Heart left ventricle (tissue), 13 donors: ENCODE data around the gene HERPUD1.

ENCODE experiments used
- CTCF ChIP-seq, 12 donors: fragments of 200-600 bp; sonication (generic) in 4 of 12; IDR thresholded peaks; one replicate each; pipeline versions ENCODE4 v1.5.0 to v1.8.0; 2018 to 2022; ENCODE audit warnings: antibody characterized with exemption in 12 of 12, mild to moderate bottlenecking in 5 of 12
- POLR2A ChIP-seq, 2 donors: fragments of 450-650 bp; IDR thresholded peaks; one replicate each; pipeline ENCODE4 v1.6.1; 2017; ENCODE audit warnings: antibody characterized with exemption in 2 of 2, mild to moderate bottlenecking in 2 of 2, moderate library complexity in 2 of 2
- donor health status: ischemic (EF 13 %, LVEDD 7.1; RV severe dilation, severe dysfunction).
- donor health status: DM: no; HTN: yes; CAD: no.
- donor health status: DM: no; HTN: no; CAD: no.
- donor health status: ischemic (EF 25% LVEDD 6.9; RV normal size, moderate dysfunction).
- donor health status: ischemic (EF 25% LVEDD 5.7; RV mildly dilated, moderate dysfunction).
- donor health status: ischemic (EF 35%, LVEDD 5.7; RV mildly dilated, moderate dysfunction).
- donor health status: nonischemic (EF 11% LVEDD 7.7; RV severe dilation, severe dysfunction).
- donor health status: DM: yes; HTN: yes; CAD: no.
- donor health status: PGD.
- donor health status: ischemic (EF 29% LVEDD 5.4; RV normal size, mild dysfunction).
- donor health status: nonischemic (EF 23%, LVEDD 6.1; RV moderate dilation, normal function).

GRCh38 chr16:56936950-56937349 lies 5.0 kb downstream of the HERPUD1 start:
- TF ChIP-seq CTCF (IDR thresholded peaks at IDR 0.05) = no peak
- no peak for TF ChIP-seq POLR2A (IDR thresholded peaks at IDR 0.05)
